Measurements from ENCODE around the gene DCLRE1A.
"Not testable (repeated sequence)": the region's sequence is repeated elsewhere in the genome, so short reads cannot be mapped to it uniquely, and the experiment has no call there.

The DCLRE1A gene

GRCh38 chr10:113857210-113857609 lies 3.3 kb upstream of the DCLRE1A start:
- no peak for DNase-seq

- DNase-seq: no peak
Measured at GRCh38 chr10:113856563-113856962, 2.7 kb upstream of the DCLRE1A start.

GRCh38 chr10:113854761-113855588 lies 1.1 kb upstream of the DCLRE1A start:
- no peak for DNase-seq

GRCh38 chr10:113853578-113854012 lies 287 bp downstream of the DCLRE1A start:
- DNase-seq: no peak

GRCh38 chr10:113849946-113850345 lies 3.9 kb downstream of the DCLRE1A start:
- no peak for DNase-seq

- DNase-seq: no peak
Measured at GRCh38 chr10:113849140-113849803, 4.6 kb downstream of the DCLRE1A start.

GRCh38 chr10:113846036-113846435 lies 7.8 kb downstream of the DCLRE1A start:
- DNase-seq: no peak

GRCh38 chr10:113843972-113844485 lies 9.9 kb downstream of the DCLRE1A start:
- no peak for DNase-seq

- no peak for DNase-seq
Measured at GRCh38 chr10:113842171-113842570, 11.7 kb downstream of the DCLRE1A start.

GRCh38 chr10:113828567-113828966 lies 25.3 kb downstream of the DCLRE1A start:
- DNase-seq: not testable (repeated sequence)

GRCh38 chr10:113825791-113826190 lies 28.1 kb downstream of the DCLRE1A start:
- DNase-seq: no peak

- no peak for DNase-seq
Measured at GRCh38 chr10:113823389-113823788, 30.5 kb downstream of the DCLRE1A start.

- no peak for DNase-seq
Measured at GRCh38 chr10:113822174-113822573, 31.7 kb downstream of the DCLRE1A start.

- DNase-seq: not testable (repeated sequence)
Measured at GRCh38 chr10:113821306-113821705, 32.6 kb downstream of the DCLRE1A start.

GRCh38 chr10:113820507-113820906 lies 33.4 kb downstream of the DCLRE1A start:
- no peak for DNase-seq

- DNase-seq: no peak
Measured at GRCh38 chr10:113819989-113820388, 33.9 kb downstream of the DCLRE1A start.

- not testable (repeated sequence) for DNase-seq
Measured at GRCh38 chr10:113814700-113815099, 39.2 kb downstream of the DCLRE1A start.

- no peak for DNase-seq
Measured at GRCh38 chr10:113808168-113808567, 45.7 kb downstream of the DCLRE1A start.

GRCh38 chr10:113806503-113806902 lies 47.4 kb downstream of the DCLRE1A start:
- no peak for DNase-seq

GRCh38 chr10:113802997-113803396 lies 50.9 kb downstream of the DCLRE1A start:
- DNase-seq: no peak

GRCh38 chr10:113801569-113801968 lies 52.3 kb downstream of the DCLRE1A start:
- no peak for DNase-seq

GRCh38 chr10:113791691-113792090 lies 62.2 kb downstream of the DCLRE1A start:
- DNase-seq: no peak

- DNase-seq: no peak
Measured at GRCh38 chr10:113788604-113789083, 65.2 kb downstream of the DCLRE1A start.

Data from NCI-H774 (cell line).